Gastroesophageal sphincter (tissue), 4 donors: ENCODE measurements around the gene KIF26B. TPM values are rescaled to one million over a fixed set of nuclear protein-coding genes. Genes with fewer than 3 reads are reported as not detected.
"Not testable (repeated sequence)": the region's sequence is repeated elsewhere in the genome, so short reads cannot be mapped to it uniquely, and the experiment has no call there.

Experiments
- ATAC-seq: fragments of 150-250 bp; one replicate; pipeline ENCODE4 v1.9.1; 2016; ENCODE audit warnings: mild to moderate bottlenecking, moderate library complexity
- H3K27ac ChIP-seq, 4 donors: fragments of 200-600 bp; sonication (generic) in 3 of 4; 1 replicate in 3 of 4; 2 replicates in 1 of 4; pipeline ENCODE4 v1.5.1; 2016 to 2019
- H3K27me3 ChIP-seq: fragments of 200-600 bp; sonication (generic); one replicate; pipeline ENCODE4 v1.5.1; 2019
- H3K36me3 ChIP-seq, 2 donors: fragments of 200-600 bp; sonication (generic); one replicate each; pipeline ENCODE4 v1.5.1; 2019; ENCODE audit warnings: control low read depth in 1 of 2
- H3K4me1 ChIP-seq, 3 donors: fragments of 200-600 bp; sonication (generic); 1 replicate in 2 of 3; 2 replicates in 1 of 3; pipeline ENCODE4 v1.5.1; 2016 to 2019; ENCODE audit warnings: control low read depth in 2 of 3
- H3K4me3 ChIP-seq, 2 donors: fragments of 200-600 bp; sonication (generic); one replicate each; pipeline ENCODE4 v1.5.1; 2019; ENCODE audit warnings: mild to moderate bottlenecking in 1 of 2, moderate library complexity in 1 of 2
- H3K9me3 ChIP-seq, 3 donors: fragments of 200-600 bp; sonication (generic); one replicate each; pipeline ENCODE4 v1.5.1; 2017 to 2019; ENCODE audit warnings: control low read depth in 2 of 3
- CTCF ChIP-seq, 4 experiments: fragments of 200-600 bp in 2 of 4; fragments of 450-650 bp in 2 of 4; sonication (generic) in 1 of 4; IDR thresholded peaks; one replicate each; pipeline ENCODE4 v1.5.1; 2017 to 2019; ENCODE audit warnings: antibody characterized with exemption in 4 of 4, mild to moderate bottlenecking in 2 of 4, moderate library complexity in 2 of 4
- EP300 ChIP-seq: sonication (generic); formaldehyde crosslinking; IDR thresholded peaks from one replicate; pipeline ENCODE4 v1.6.1; 2017; ENCODE audit warnings: antibody characterized with exemption, mild to moderate bottlenecking
- POLR2A ChIP-seq, 2 donors: fragments of 450-650 bp; IDR thresholded peaks; one replicate each; pipeline ENCODE4 v1.6.1; 2017; ENCODE audit warnings: antibody characterized with exemption in 2 of 2, mild to moderate bottlenecking in 2 of 2, moderate library complexity in 1 of 2
- POLR2AphosphoS5 ChIP-seq: sonication (generic); formaldehyde crosslinking; IDR thresholded peaks from one replicate; pipeline ENCODE4 v1.6.1; 2017; ENCODE audit warnings: antibody characterized with exemption
- WGBS, 2 donors: methylation state at CpG; one replicate each; pipeline ENCODE4 v1.1.5; 2018; ENCODE audit warnings: low coverage in 1 of 2; 5-methylcytosine and 5-hydroxymethylcytosine counted together
- total RNA-seq, 4 donors: library from RNA; depleted of rRNA; stranded (reverse); fragments of >200 nt; gene quantifications; one replicate each; pipeline ENCODE4 v1.1.0, GENCODE V29; 2016

KIF26B gene
- total RNA-seq, 4 donors from 2014 or later = 0.62 to 1.9 (median 0.97) TPM

- no peaks in the 10 kb centered on the region for H3K27me3 ChIP-seq
- no peak for ATAC-seq
- H3K27ac ChIP-seq = no peak overlapping the region
- H3K4me3 ChIP-seq = no peak overlapping the region
- WGBS, 2 donors = 80% methylated on average over 1 of the region's 11 CpGs; no CpG with 5 or more reads in 1 of the 2 donors
- no peaks in the 10 kb centered on the region for H3K36me3 ChIP-seq
- H3K4me1 ChIP-seq = no peaks in the 10 kb centered on the region
- TF ChIP-seq CTCF (IDR thresholded peaks at IDR 0.05) = no peak
- TF ChIP-seq POLR2A (IDR thresholded peaks at IDR 0.05) = no peak
- TF ChIP-seq POLR2AphosphoS5 = no peak
- no peak for TF ChIP-seq EP300
- H3K9me3 ChIP-seq = peaks cover 0 to 8% (median 0%) of the 10 kb centered on the region in 3 donors
These were observed 540.0 kb downstream of the KIF26B start for GRCh38 chr1:245694753-245695195.

- ATAC-seq = no peak
- WGBS, 2 donors = 83 to 100% methylated on average over 5 to 8 of the region's 8 CpGs
- H3K4me3 ChIP-seq = no peak overlapping the region
- H3K36me3 ChIP-seq = no peaks in the 10 kb centered on the region
- H3K4me1 ChIP-seq = no peaks in the 10 kb centered on the region
- H3K27me3 ChIP-seq = no peaks in the 10 kb centered on the region
- peaks cover 0 to 8% (median 0%) of the 10 kb centered on the region in 3 donors for H3K9me3 ChIP-seq
- no peak overlapping the region for H3K27ac ChIP-seq
- TF ChIP-seq EP300 = no peak
These were observed 540.4 kb downstream of the KIF26B start for GRCh38 chr1:245695211-245695610.

- H3K27me3 ChIP-seq, H3K4me1 ChIP-seq, H3K27ac ChIP-seq, H3K4me3 ChIP-seq, H3K36me3 ChIP-seq, ATAC-seq, H3K9me3 ChIP-seq: not testable (repeated sequence)
- WGBS, 2 donors = 100% methylated on average over 2 of the region's 11 CpGs; no CpG with 5 or more reads in 1 of the 2 donors
These were observed 540.9 kb downstream of the KIF26B start for GRCh38 chr1:245695701-245696100.

GRCh38 chr1:245698116-245698515 is 543.3 kb downstream of the KIF26B start:
- 98% methylated on average over 6 of the region's 14 CpGs; no CpG with 5 or more reads in 1 of the 2 donors for WGBS, 2 donors
- H3K4me1 ChIP-seq = no peaks in the 10 kb centered on the region

GRCh38 chr1:245698860-245699259 is 544.1 kb downstream of the KIF26B start:
- H3K9me3 ChIP-seq = peaks cover 0 to 8% (median 0%) of the 10 kb centered on the region in 3 donors
- H3K36me3 ChIP-seq = no peaks in the 10 kb centered on the region
- no peaks in the 10 kb centered on the region for H3K4me1 ChIP-seq
- H3K4me3 ChIP-seq = no peak overlapping the region
- H3K27me3 ChIP-seq = no peaks in the 10 kb centered on the region
- no peak for ATAC-seq
- WGBS, 2 donors = 80% methylated on average over 1 of the region's 16 CpGs; no CpG with 5 or more reads in 1 of the 2 donors
- no peak overlapping the region for H3K27ac ChIP-seq
- TF ChIP-seq POLR2AphosphoS5 (no peak), POLR2A (IDR thresholded peaks at IDR 0.05) (no peak), CTCF (IDR thresholded peaks at IDR 0.05) (no peak)

More at GRCh38 chr1:245698116-245698515, 543.3 kb downstream of the KIF26B start:
- Histone ChIP-seq H3K27me3 (no peaks in the 10 kb centered on the region), H3K27ac (no peak overlapping the region), H3K36me3 (no peaks in the 10 kb centered on the region), H3K4me3 (no peak overlapping the region), H3K9me3 (peaks cover 0 to 8% (median 0%) of the 10 kb centered on the region in 3 donors)
- no peak for TF ChIP-seq EP300
- TF ChIP-seq POLR2AphosphoS5 = no peak
- TF ChIP-seq CTCF (IDR thresholded peaks at IDR 0.05) = no peak
- no peak for TF ChIP-seq POLR2A (IDR thresholded peaks at IDR 0.05)
- ATAC-seq = no peak

- H3K4me1 ChIP-seq = no peaks in the 10 kb centered on the region
- no peaks in the 10 kb centered on the region for H3K27me3 ChIP-seq
- no peak overlapping the region for H3K27ac ChIP-seq
- no peak for TF ChIP-seq CTCF (IDR thresholded peaks at IDR 0.05)
- TF ChIP-seq POLR2AphosphoS5 = no peak
- no peak for TF ChIP-seq EP300
- TF ChIP-seq POLR2A (IDR thresholded peaks at IDR 0.05) = no peak
- 94% methylated on average over 13 of the region's 13 CpGs; no CpG with 5 or more reads in 1 of the 2 donors for WGBS, 2 donors
- no peak for ATAC-seq
- no peaks in the 10 kb centered on the region for H3K36me3 ChIP-seq
- no peak overlapping the region for H3K4me3 ChIP-seq
- peaks cover 0 to 8% (median 0%) of the 10 kb centered on the region in 3 donors for H3K9me3 ChIP-seq
These were observed 545.8 kb downstream of the KIF26B start for GRCh38 chr1:245700631-245701030.
